Measurements from ENCODE around the gene CCNB1IP1. TPM values are rescaled to one million over a fixed set of nuclear protein-coding genes. Genes with fewer than 3 reads are reported as not detected.

The CCNB1IP1 gene
- total and polyA plus RNA-seq, 8 donors, result 2.6 to 104 (median 55.8) TPM

Small RNA genes within 50 kb of the gene (small RNA-seq; reads per million reads assigned to genes)
- gene SNORA79B (0 reads per million in 4 donors), gene SNORD126 (136 to 474 (median 308) reads per million in 4 donors)

Other genes with a start within 250 kb of the CCNB1IP1 start
- gene OR4K17, start 222.5 kb downstream of the CCNB1IP1 start, total RNA-seq, result not detected
- not detected for gene OR4K17, start 222.5 kb downstream of the CCNB1IP1 start, polyA plus RNA-seq
- not detected for gene OR4N5, start 194.5 kb downstream of the CCNB1IP1 start, total RNA-seq
- not detected for gene OR4N5, start 194.5 kb downstream of the CCNB1IP1 start, polyA plus RNA-seq
- 1 to 10 TPM in 1 of 5 donors, not detected in 4; 2.3 TPM for gene OR11G2, start 142.4 kb downstream of the CCNB1IP1 start, total RNA-seq
- not detected for gene OR11G2, start 142.4 kb downstream of the CCNB1IP1 start, polyA plus RNA-seq
- not detected for gene OR11H6, start 109.6 kb downstream of the CCNB1IP1 start, total RNA-seq
- gene OR11H6, start 109.6 kb downstream of the CCNB1IP1 start, polyA plus RNA-seq, result not detected
- not detected for gene OR11H7, start 104.3 kb downstream of the CCNB1IP1 start, total RNA-seq
- not detected for gene OR11H7, start 104.3 kb downstream of the CCNB1IP1 start, polyA plus RNA-seq
- not detected for gene OR11H4, start 94.0 kb downstream of the CCNB1IP1 start, total RNA-seq
- not detected for gene OR11H4, start 94.0 kb downstream of the CCNB1IP1 start, polyA plus RNA-seq
- 10 to 100 TPM in 2 of 5 donors, 1 to 10 TPM in 3; 2.3 to 30.3 (median 6.2) TPM for gene TTC5, start 27.3 kb downstream of the CCNB1IP1 start, total RNA-seq
- gene TTC5, start 27.3 kb downstream of the CCNB1IP1 start, polyA plus RNA-seq, result 1 to 10 TPM; 2.9 to 5.0 (median 3.8) TPM
- 10 to 100 TPM in 3 of 5 donors, 1 to 10 TPM in 2; 4.1 to 30.4 (median 17.7) TPM for gene PARP2, start 10.4 kb upstream of the CCNB1IP1 start, total RNA-seq
- gene PARP2, start 10.4 kb upstream of the CCNB1IP1 start, polyA plus RNA-seq, result 10 to 100 TPM in 2 of 3 donors, 1 to 10 TPM in 1; 7.5 to 16.0 (median 11.2) TPM
- gene TEP1, start 80.2 kb upstream of the CCNB1IP1 start, total RNA-seq, result 100 to 1,000 TPM in 1 of 5 donors, 10 to 100 TPM in 4; 16.9 to 190 (median 34.1) TPM
- gene TEP1, start 80.2 kb upstream of the CCNB1IP1 start, polyA plus RNA-seq, result 10 to 100 TPM in 1 of 3 donors, 1 to 10 TPM in 2; 9.3 to 11.6 (median 9.8) TPM
- 1 to 10 TPM in 1 of 5 donors, under 1 TPM in 2, not detected in 2; under 0.01 to 4.3 (median 0.37) TPM for gene KLHL33, start 102.9 kb upstream of the CCNB1IP1 start, total RNA-seq
- under 1 TPM in 2 of 3 donors, not detected in 1; 0.05 to 0.06 TPM for gene KLHL33, start 102.9 kb upstream of the CCNB1IP1 start, polyA plus RNA-seq
- gene OSGEP, start 121.5 kb upstream of the CCNB1IP1 start, total RNA-seq, result 10 to 100 TPM; 29.9 to 71.8 (median 59.7) TPM
- gene OSGEP, start 121.5 kb upstream of the CCNB1IP1 start, polyA plus RNA-seq, result 10 to 100 TPM; 24.7 to 58.5 (median 43.4) TPM
- gene APEX1, start 121.9 kb upstream of the CCNB1IP1 start, total RNA-seq, result 100 to 1,000 TPM in 4 of 5 donors, 10 to 100 TPM in 1; 70.1 to 219 (median 149) TPM
- gene APEX1, start 121.9 kb upstream of the CCNB1IP1 start, polyA plus RNA-seq, result 100 to 1,000 TPM; 104 to 148 (median 118) TPM
- 10 to 100 TPM in 3 of 5 donors, 1 to 10 TPM in 2; 2.0 to 25.6 (median 20.4) TPM for gene PIP4P1, start 128.2 kb upstream of the CCNB1IP1 start, total RNA-seq
- 10 to 100 TPM; 22.6 to 30.5 (median 28.4) TPM for gene PIP4P1, start 128.2 kb upstream of the CCNB1IP1 start, polyA plus RNA-seq
- gene PNP, start 136.1 kb upstream of the CCNB1IP1 start, total RNA-seq, result 10 to 100 TPM; 11.3 to 47.7 (median 46.0) TPM
- gene PNP, start 136.1 kb upstream of the CCNB1IP1 start, polyA plus RNA-seq, result 100 to 1,000 TPM in 1 of 3 donors, 10 to 100 TPM in 2; 36.5 to 125 (median 72.1) TPM
- not detected for gene RNASE10, start 172.3 kb upstream of the CCNB1IP1 start, total RNA-seq
- gene RNASE10, start 172.3 kb upstream of the CCNB1IP1 start, polyA plus RNA-seq, result not detected
- not detected for gene RNASE9, start 227.8 kb upstream of the CCNB1IP1 start, total RNA-seq
- gene RNASE9, start 227.8 kb upstream of the CCNB1IP1 start, polyA plus RNA-seq, result not detected